WI38 (cell line): ENCODE measurements around the gene NEMP1.

ENCODE experiments used
- H3K4me3 ChIP-seq: 2 replicates; pipeline ENCODE4 v1.5.1; 2011; ENCODE audit warnings: low read depth, mild to moderate bottlenecking, control low read depth, low read length
- TF ChIP-seq, protein P1 (sequence below): IDR thresholded peaks from 2 replicates; pipeline ENCODE4 v1.5.1; 2012; ENCODE audit warnings: low read depth, mild to moderate bottlenecking, control low read depth, low read length

The NEMP1 gene

DNA sequence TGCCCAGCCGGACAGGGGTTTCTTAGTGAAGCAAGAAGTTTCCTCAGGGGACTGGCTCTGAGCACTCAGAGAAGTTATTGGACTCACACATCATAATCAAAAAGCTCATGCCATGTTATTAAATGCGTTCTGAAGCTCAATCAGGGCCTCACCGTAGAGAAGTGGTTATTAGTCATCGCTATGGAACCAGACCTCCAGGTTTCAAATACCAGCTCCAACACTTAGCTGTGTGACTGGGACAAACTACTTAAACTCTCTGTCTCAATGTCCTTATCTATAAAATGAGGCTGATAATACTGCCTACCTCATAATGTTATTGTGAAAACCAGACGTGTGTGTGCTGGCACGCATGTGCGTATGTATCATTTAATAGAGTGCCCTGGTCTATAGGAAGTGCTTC, 25.3 kb upstream of the NEMP1 start:
- TF ChIP-seq, protein P1, sequence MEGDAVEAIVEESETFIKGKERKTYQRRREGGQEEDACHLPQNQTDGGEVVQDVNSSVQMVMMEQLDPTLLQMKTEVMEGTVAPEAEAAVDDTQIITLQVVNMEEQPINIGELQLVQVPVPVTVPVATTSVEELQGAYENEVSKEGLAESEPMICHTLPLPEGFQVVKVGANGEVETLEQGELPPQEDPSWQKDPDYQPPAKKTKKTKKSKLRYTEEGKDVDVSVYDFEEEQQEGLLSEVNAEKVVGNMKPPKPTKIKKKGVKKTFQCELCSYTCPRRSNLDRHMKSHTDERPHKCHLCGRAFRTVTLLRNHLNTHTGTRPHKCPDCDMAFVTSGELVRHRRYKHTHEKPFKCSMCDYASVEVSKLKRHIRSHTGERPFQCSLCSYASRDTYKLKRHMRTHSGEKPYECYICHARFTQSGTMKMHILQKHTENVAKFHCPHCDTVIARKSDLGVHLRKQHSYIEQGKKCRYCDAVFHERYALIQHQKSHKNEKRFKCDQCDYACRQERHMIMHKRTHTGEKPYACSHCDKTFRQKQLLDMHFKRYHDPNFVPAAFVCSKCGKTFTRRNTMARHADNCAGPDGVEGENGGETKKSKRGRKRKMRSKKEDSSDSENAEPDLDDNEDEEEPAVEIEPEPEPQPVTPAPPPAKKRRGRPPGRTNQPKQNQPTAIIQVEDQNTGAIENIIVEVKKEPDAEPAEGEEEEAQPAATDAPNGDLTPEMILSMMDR: no peak
- no peak overlapping the region for H3K4me3 ChIP-seq

DNA sequence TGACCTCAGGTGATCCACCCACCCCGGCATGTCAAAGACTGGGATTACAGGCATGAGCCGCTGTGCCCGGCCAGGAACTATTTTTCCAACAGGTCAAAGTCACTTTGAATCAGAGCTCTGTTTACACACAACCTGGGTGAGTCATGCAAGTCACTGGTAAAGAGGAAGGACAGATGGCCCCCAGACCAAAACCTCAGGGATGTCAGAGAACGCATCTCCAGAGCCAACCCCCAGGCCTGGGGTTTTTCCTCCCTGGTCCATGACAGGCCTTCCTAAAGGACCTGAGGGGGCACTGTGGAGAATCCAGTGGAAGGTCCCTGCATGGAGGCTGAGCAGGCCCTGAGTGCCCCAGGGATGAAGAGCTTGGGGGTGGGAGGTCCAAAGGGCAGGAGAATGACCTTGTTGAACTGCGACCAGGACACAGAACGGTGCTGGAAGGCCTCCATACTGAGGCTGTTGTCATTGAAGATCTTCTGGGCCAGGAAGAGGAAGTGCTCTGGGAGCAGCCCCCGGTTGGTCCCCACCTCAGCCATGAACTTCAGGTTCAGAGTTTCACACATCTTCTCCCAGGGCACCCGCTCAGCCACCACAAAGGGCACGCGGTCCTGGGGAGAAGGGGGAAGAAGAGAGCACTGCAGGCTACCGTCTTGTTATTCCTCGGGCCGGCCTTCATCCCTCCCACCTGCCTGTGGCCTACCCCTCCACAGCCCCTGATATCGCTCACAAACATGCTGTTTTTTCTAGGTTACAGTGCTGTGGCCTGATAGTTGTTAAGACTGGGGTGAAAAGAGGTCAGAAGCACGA, 23.5 kb upstream of the NEMP1 start:
- no peak overlapping the region for H3K4me3 ChIP-seq

GRCh38 chr12:57099766-57100165, 21.2 kb upstream of the NEMP1 start:
- no peak overlapping the region for H3K4me3 ChIP-seq
- TF ChIP-seq, protein P1: no peak

More for the DNA sequence above, 23.5 kb upstream of the NEMP1 start:
- TF ChIP-seq, protein P1: no peak

DNA sequence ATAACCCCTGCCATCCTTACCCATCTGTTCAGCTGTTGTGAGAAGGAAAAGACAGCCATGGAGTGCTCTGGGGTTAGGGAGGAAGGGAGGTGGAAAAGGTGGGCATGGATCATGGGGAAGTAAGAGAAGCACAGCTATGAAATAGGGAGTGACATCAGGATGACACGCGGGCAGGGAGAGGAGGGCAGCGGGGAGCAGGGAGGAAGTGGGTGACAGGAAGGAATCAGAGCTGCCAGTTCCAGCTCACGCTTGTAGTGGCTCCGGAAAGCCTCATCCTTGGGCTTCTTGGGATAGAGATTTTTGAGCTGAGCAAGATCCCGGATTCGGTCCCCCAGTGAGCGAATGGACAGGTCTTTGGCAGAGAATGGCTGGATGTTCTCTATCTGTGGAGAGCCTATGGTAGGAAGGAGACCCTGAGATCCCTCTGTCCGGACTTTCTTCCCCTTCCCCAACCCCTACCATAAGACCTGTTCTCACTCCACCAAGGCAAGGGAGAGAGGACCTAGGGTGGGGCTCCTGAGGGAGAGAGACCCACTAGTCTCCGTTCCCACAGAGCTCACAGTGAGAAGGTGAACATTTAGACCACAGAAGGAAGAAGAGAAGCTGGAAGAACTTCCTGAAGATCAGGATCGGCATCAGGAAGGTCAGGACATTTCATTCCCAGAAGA, 20.6 kb upstream of the NEMP1 start:
- H3K4me3 ChIP-seq: no peak overlapping the region
- TF ChIP-seq, protein P1: no peak

GRCh38 chr12:57098546-57098945, 20.0 kb upstream of the NEMP1 start:
- TF ChIP-seq, protein P1: no peak
- no peak overlapping the region for H3K4me3 ChIP-seq

DNA sequence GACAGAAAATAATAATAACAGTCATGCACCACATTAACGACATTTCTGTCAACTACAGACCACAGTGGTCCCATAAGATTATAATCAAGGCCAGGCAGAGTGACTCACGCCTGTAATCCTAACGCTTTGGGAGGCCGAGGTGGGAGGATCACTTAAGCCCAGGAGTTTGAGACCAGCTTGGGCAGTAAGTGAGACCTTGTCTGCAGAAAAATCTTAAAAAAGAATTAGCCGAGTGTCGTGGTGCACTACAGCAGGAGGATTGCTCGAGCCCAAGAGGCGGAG, 18.9 kb upstream of the NEMP1 start:
- TF ChIP-seq, protein P1: no peak
- no peak overlapping the region for H3K4me3 ChIP-seq
